WI38 (cell line): ENCODE measurements around the gene EXOG.

Experiments
- H3K4me3 ChIP-seq: 2 replicates; pipeline ENCODE4 v1.5.1; 2011; ENCODE audit warnings: low read depth, mild to moderate bottlenecking, control low read depth, low read length
- TF ChIP-seq, protein P1 (sequence below): IDR thresholded peaks from 2 replicates; pipeline ENCODE4 v1.5.1; 2012; ENCODE audit warnings: low read depth, mild to moderate bottlenecking, control low read depth, low read length

EXOG gene

DNA sequence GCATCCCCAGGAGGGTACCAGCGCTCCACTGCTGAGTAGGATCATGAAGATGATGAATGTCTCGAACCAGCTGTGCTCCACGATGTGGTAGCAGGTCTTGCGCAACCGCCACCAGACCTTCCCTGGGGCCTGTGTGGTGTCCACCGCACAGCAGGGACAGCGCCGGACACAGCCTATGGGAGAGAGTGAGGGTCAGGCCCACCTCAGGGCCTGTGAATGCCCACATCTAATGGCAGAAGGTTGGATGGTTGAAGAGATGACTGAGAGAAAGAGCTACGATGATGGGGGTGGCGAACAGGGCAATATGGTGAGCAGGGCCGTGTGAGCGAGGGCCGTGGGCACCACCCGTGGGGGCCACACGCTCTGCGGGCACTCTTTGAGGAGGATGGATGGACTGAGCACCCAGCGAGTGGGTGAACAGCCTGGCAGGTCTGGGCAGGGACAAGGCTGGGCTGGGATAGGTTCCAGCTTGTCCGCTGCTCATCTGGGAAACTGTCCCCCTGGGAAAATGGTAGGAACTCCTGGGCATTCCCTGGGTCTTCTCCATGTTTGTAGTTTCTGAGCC, 79.2 kb downstream of the EXOG start:
- TF ChIP-seq, protein P1, sequence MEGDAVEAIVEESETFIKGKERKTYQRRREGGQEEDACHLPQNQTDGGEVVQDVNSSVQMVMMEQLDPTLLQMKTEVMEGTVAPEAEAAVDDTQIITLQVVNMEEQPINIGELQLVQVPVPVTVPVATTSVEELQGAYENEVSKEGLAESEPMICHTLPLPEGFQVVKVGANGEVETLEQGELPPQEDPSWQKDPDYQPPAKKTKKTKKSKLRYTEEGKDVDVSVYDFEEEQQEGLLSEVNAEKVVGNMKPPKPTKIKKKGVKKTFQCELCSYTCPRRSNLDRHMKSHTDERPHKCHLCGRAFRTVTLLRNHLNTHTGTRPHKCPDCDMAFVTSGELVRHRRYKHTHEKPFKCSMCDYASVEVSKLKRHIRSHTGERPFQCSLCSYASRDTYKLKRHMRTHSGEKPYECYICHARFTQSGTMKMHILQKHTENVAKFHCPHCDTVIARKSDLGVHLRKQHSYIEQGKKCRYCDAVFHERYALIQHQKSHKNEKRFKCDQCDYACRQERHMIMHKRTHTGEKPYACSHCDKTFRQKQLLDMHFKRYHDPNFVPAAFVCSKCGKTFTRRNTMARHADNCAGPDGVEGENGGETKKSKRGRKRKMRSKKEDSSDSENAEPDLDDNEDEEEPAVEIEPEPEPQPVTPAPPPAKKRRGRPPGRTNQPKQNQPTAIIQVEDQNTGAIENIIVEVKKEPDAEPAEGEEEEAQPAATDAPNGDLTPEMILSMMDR, result no peak
- H3K4me3 ChIP-seq, result no peak overlapping the region
